HEK293 (cell line): ENCODE results near the gene PTX3.

ENCODE experiments used
- CTCF ChIP-seq: fragments of 450-650 bp; formaldehyde crosslinking; IDR thresholded peaks from 2 replicates; pipeline ENCODE4 v1.5.1; 2016; ENCODE audit warnings: missing biosample characterization, missing genetic modification characterization
- OVOL3 ChIP-seq: fragments of 450-650 bp; formaldehyde crosslinking; IDR thresholded peaks from 2 replicates; pipeline ENCODE4 v1.5.1; 2016; ENCODE audit warnings: missing biosample characterization, missing genetic modification characterization
- PATZ1 ChIP-seq: fragments of 450-650 bp; formaldehyde crosslinking; IDR thresholded peaks from 2 replicates; pipeline ENCODE4 v1.5.1; 2016; ENCODE audit warnings: missing biosample characterization, missing genetic modification characterization
- PRDM1 ChIP-seq: fragments of 450-650 bp; formaldehyde crosslinking; IDR thresholded peaks from 2 replicates; pipeline ENCODE4; 2016; ENCODE audit warnings: missing biosample characterization, missing genetic modification characterization
- SCRT1 ChIP-seq: fragments of 450-650 bp; formaldehyde crosslinking; IDR thresholded peaks from 2 replicates; pipeline ENCODE4 v1.5.1; 2016; ENCODE audit warnings: missing biosample characterization, missing genetic modification characterization, borderline replicate concordance
- ZBTB1 ChIP-seq: fragments of 450-650 bp; formaldehyde crosslinking; IDR thresholded peaks from 2 replicates; pipeline ENCODE4 v1.5.1; 2016; ENCODE audit warnings: missing biosample characterization, missing genetic modification characterization
- ZBTB6 ChIP-seq: fragments of 450-650 bp; formaldehyde crosslinking; IDR thresholded peaks from 2 replicates; pipeline ENCODE4 v1.5.1; 2017; ENCODE audit warnings: missing biosample characterization, missing genetic modification characterization
- ZFP3 ChIP-seq: fragments of 450-650 bp; formaldehyde crosslinking; IDR thresholded peaks from 2 replicates; pipeline ENCODE4 v1.5.1; 2016; ENCODE audit warnings: low read depth, missing biosample characterization, missing genetic modification characterization
- ZNF140 ChIP-seq: fragments of 450-650 bp; formaldehyde crosslinking; IDR thresholded peaks from 2 replicates; pipeline ENCODE4 v1.5.1; 2016; ENCODE audit warnings: missing biosample characterization, missing genetic modification characterization
- ZNF302 ChIP-seq: fragments of 450-650 bp; formaldehyde crosslinking; IDR thresholded peaks from 2 replicates; pipeline ENCODE4 v1.5.1; 2016; ENCODE audit warnings: missing biosample characterization, missing genetic modification characterization, low read depth
- ZNF423 ChIP-seq: fragments of 450-650 bp; formaldehyde crosslinking; IDR thresholded peaks from 2 replicates; pipeline ENCODE4 v1.5.1; 2016; ENCODE audit warnings: missing biosample characterization, missing genetic modification characterization
- ZNF571 ChIP-seq: fragments of 450-650 bp; formaldehyde crosslinking; IDR thresholded peaks from 2 replicates; pipeline ENCODE4 v1.5.0; 2017; ENCODE audit warnings: missing biosample characterization, missing genetic modification characterization
- ZNF785 ChIP-seq: fragments of 450-650 bp; formaldehyde crosslinking; IDR thresholded peaks from 2 replicates; pipeline ENCODE4 v1.5.1; 2016; ENCODE audit warnings: missing biosample characterization, missing genetic modification characterization

GRCh38 chr3:157438194-157438730 lies 1.6 kb downstream of the PTX3 start:
- TF ChIP-seq CTCF (tag by site-specific recombination) (no peak), ZNF140 (tag by site-specific recombination) (no peak), OVOL3 (0 out of 2 replicates have a peak, but pooled peaks have one; percentile 2), ZBTB6 (no peak), ZBTB1 (tag by site-specific recombination) (no peak), ZFP3 (tag by site-specific recombination) (no peak), PATZ1 (tag by site-specific recombination) (peak; percentile 34; the same call in 1 of the 2 replicates), SCRT1 (tag by site-specific recombination) (no peak), PRDM1 (tag by site-specific recombination) (no peak), ZNF785 (tag by site-specific recombination) (no peak), ZNF302 (no peak), ZNF423 (tag by site-specific recombination) (no peak), ZNF571 (tag by site-specific recombination) (no peak)
